Cardiac fibroblast (primary cell): Measurements from ENCODE around the gene ZNF331.

Source experiments
- DNase-seq, 2 donors: peaks; one replicate each; pipeline versions ENCODE4 v3.0.0 to v3.0.0-alpha.2; 2010; ENCODE audit warnings: low read depth in 2 of 2
- H3K4me3 ChIP-seq, 2 donors: replicated peaks in 1 of 2; 1 replicate in 1 of 2; 2 replicates in 1 of 2; pipeline ENCODE4 v1.5.1; 2011; ENCODE audit warnings: low read depth in 2 of 2, low read length in 2 of 2, mild to moderate bottlenecking in 2 of 2, moderate library complexity in 1 of 2
- TF ChIP-seq, protein P1 (sequence below): IDR thresholded peaks from one replicate; pipeline ENCODE4 v1.5.1; 2011; ENCODE audit warnings: low read depth, mild to moderate bottlenecking, low read length, inconsistent platforms

The ZNF331 gene

DNA sequence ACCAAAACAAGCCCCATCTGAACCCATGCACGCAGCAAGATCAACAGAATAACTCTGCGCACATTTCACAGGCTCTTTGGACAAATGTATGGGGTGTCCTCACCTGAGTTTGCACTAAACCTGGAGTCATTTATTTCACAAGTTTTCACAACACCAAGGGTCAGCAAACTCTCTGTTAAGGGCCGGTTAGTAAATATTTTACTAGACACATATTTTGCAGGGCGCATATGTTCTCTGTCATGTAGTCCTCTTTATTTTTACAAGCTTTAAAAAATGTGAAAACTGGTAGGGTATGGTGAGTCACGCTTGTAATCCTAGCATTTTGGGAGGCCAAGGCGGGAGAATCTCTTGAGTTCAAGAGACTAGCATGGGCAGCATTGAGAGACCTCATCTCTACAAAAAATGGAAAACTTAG lies 48.3 kb downstream of the ZNF331 start:
- no peak for DNase-seq
- TF ChIP-seq, protein P1, sequence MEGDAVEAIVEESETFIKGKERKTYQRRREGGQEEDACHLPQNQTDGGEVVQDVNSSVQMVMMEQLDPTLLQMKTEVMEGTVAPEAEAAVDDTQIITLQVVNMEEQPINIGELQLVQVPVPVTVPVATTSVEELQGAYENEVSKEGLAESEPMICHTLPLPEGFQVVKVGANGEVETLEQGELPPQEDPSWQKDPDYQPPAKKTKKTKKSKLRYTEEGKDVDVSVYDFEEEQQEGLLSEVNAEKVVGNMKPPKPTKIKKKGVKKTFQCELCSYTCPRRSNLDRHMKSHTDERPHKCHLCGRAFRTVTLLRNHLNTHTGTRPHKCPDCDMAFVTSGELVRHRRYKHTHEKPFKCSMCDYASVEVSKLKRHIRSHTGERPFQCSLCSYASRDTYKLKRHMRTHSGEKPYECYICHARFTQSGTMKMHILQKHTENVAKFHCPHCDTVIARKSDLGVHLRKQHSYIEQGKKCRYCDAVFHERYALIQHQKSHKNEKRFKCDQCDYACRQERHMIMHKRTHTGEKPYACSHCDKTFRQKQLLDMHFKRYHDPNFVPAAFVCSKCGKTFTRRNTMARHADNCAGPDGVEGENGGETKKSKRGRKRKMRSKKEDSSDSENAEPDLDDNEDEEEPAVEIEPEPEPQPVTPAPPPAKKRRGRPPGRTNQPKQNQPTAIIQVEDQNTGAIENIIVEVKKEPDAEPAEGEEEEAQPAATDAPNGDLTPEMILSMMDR = no peak

GRCh38 chr19:53594811-53595509 lies 57.0 kb downstream of the ZNF331 start:
- H3K4me3 ChIP-seq = no peak overlapping the region
- DNase-seq = no peak
- TF ChIP-seq, protein P1 = no peak

More for the DNA sequence above, 48.3 kb downstream of the ZNF331 start:
- no peak overlapping the region for H3K4me3 ChIP-seq

DNA sequence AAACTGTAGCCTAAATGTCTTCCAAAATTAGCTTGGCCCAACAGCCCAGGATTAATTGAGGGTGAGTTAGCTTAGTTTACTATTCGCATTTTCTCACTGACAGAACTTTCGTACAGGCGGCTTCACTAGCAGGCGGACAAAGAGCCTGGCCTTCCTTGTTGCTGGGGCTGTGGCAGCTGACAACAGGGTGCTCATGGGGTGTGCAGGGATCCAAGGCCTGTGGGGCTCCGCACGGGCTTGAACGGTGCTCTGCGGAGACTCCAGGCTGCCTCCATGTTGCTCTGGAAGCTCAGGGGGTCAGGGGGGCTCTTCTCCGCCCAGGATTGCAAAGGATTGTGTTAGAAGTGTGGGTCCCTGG lies 57.5 kb downstream of the ZNF331 start:
- H3K4me3 ChIP-seq = no peak overlapping the region
- DNase-seq = no peak
- TF ChIP-seq, protein P1 = no peak

GRCh38 chr19:53596056-53596455 lies 58.1 kb downstream of the ZNF331 start:
- H3K4me3 ChIP-seq = no peak overlapping the region
- TF ChIP-seq, protein P1 = no peak
- DNase-seq = no peak

DNA sequence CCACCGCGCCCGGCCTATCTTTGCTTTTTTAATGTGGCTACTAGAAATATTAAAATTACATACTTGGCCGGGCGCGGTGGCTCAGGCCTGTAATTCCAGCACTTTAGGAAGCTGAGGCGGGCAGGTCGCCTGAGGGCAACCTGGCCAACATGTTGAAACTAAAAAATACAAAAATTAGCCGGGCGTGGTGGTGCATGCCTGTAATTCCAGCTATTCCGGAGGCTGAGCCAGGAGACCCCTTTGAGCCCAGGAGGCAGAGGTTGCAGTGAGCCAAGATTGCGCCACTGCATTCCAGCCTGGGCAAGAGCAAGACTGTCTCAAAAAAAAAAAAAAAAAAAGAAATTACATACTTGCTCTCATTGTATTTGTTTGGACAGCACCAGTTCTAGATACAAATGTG lies 59.1 kb downstream of the ZNF331 start:
- TF ChIP-seq, protein P1 = no peak
- no peak overlapping the region for H3K4me3 ChIP-seq
- DNase-seq = no peak

- DNase-seq = no peak
- no peak overlapping the region for H3K4me3 ChIP-seq
- TF ChIP-seq, protein P1 = no peak
Observed at GRCh38 chr19:53598361-53598760, 60.4 kb downstream of the ZNF331 start.

DNA sequence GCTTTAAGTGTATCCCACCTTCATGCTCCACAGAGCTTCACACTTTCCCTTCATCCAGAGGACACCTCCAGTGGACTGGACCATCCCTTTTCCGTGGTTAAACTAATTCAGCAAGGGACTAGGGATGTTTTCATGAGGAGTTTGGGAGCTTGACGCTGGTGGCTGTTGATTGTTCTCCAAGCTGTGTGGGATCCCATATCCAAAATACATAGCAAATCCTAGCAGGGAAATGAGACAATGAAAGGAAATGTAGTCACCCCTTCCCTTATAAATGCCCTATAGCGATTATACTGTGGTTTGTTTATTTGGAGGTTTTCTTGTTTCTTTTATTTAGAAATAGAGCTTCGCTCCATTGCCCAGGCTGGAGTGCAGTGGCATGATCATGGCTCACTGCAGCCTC lies 62.3 kb downstream of the ZNF331 start:
- TF ChIP-seq, protein P1 = no peak
- no peak for DNase-seq
- no peak overlapping the region for H3K4me3 ChIP-seq
